Liver (tissue), 3 donors: ENCODE measurements around the gene ZNF484.

ENCODE experiments used
- HNF4G ChIP-seq: IDR thresholded peaks from 2 replicates; pipeline ENCODE4 v1.6.1; 2016; ENCODE audit warnings: antibody characterized with exemption
- JUND ChIP-seq, 2 donors: IDR thresholded peaks; 2 replicates each; pipeline ENCODE4 v1.6.1; 2016; ENCODE audit warnings: antibody characterized with exemption in 2 of 2
- SP1 ChIP-seq: IDR thresholded peaks from 2 replicates; pipeline ENCODE4 v1.6.1; 2018; ENCODE audit warnings: antibody characterized with exemption, mild to moderate bottlenecking
- TF ChIP-seq, protein P1 (sequence below): fragments of 150-350 bp; IDR thresholded peaks from 2 replicates; pipeline ENCODE4 v1.5.1; 2017; ENCODE audit warnings: improper control_type of control experiment, low read depth, low read length; ENCODE audit not compliant: missing input control
- TF ChIP-seq, protein P2 (sequence below): IDR thresholded peaks from 2 replicates; pipeline ENCODE4 v1.6.1; 2016; ENCODE audit warnings: antibody characterized with exemption, mild to moderate bottlenecking
- donor health status: healthy.
- donor health status: healthy.

DNA sequence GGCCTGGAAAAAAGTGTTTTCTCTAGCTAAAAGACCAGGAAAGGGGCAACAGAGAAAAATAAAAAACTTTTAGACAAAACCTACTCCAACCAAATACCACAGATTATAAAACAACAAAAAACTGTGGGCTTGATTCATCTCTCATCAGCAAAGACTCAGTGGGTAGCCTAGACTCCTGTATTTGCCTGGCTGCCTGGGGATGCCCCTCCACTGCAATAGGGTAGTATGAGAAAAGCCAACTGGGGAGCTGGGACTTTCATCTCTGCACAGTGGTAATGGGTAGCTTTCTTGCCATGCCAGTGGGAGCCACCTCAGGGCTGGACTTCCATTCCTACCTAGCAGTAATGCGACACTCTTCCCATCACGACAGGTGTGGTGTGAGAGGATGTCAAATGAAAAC lies 7.5 kb downstream of the ZNF484 start:
- TF ChIP-seq HNF4G (no peak), SP1 (no peak), JUND (IDR thresholded peaks at IDR 0.05) (no peak)
- TF ChIP-seq, protein P1, sequence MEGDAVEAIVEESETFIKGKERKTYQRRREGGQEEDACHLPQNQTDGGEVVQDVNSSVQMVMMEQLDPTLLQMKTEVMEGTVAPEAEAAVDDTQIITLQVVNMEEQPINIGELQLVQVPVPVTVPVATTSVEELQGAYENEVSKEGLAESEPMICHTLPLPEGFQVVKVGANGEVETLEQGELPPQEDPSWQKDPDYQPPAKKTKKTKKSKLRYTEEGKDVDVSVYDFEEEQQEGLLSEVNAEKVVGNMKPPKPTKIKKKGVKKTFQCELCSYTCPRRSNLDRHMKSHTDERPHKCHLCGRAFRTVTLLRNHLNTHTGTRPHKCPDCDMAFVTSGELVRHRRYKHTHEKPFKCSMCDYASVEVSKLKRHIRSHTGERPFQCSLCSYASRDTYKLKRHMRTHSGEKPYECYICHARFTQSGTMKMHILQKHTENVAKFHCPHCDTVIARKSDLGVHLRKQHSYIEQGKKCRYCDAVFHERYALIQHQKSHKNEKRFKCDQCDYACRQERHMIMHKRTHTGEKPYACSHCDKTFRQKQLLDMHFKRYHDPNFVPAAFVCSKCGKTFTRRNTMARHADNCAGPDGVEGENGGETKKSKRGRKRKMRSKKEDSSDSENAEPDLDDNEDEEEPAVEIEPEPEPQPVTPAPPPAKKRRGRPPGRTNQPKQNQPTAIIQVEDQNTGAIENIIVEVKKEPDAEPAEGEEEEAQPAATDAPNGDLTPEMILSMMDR: no peak
- TF ChIP-seq, protein P2, sequence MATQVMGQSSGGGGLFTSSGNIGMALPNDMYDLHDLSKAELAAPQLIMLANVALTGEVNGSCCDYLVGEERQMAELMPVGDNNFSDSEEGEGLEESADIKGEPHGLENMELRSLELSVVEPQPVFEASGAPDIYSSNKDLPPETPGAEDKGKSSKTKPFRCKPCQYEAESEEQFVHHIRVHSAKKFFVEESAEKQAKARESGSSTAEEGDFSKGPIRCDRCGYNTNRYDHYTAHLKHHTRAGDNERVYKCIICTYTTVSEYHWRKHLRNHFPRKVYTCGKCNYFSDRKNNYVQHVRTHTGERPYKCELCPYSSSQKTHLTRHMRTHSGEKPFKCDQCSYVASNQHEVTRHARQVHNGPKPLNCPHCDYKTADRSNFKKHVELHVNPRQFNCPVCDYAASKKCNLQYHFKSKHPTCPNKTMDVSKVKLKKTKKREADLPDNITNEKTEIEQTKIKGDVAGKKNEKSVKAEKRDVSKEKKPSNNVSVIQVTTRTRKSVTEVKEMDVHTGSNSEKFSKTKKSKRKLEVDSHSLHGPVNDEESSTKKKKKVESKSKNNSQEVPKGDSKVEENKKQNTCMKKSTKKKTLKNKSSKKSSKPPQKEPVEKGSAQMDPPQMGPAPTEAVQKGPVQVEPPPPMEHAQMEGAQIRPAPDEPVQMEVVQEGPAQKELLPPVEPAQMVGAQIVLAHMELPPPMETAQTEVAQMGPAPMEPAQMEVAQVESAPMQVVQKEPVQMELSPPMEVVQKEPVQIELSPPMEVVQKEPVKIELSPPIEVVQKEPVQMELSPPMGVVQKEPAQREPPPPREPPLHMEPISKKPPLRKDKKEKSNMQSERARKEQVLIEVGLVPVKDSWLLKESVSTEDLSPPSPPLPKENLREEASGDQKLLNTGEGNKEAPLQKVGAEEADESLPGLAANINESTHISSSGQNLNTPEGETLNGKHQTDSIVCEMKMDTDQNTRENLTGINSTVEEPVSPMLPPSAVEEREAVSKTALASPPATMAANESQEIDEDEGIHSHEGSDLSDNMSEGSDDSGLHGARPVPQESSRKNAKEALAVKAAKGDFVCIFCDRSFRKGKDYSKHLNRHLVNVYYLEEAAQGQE: no peak
